ACC112 (cell line): Measurements from ENCODE around the gene LIF.
A peak's percentile ranks its signal among the peaks of the same experiment; 100 is the strongest.

Experiments used
- H2AFZ ChIP-seq: fragments of 200-600 bp; sonication (generic); one replicate; pipeline ENCODE4 v1.6.0; 2017; ENCODE audit warnings: antibody characterized with exemption, low read length; ENCODE audit not compliant: unreplicated experiment
- H3K27ac ChIP-seq: fragments of 200-600 bp; sonication (generic); 2 replicates; pipeline ENCODE4 v1.5.1; 2014; ENCODE audit warnings: low read depth, mild to moderate bottlenecking, antibody characterized with exemption, low read length, moderate library complexity
- H3K27me3 ChIP-seq: fragments of 200-600 bp; sonication (generic); 2 replicates; pipeline ENCODE4 v1.6.1; 2014; ENCODE audit warnings: mild to moderate bottlenecking, antibody characterized with exemption, low read length, moderate library complexity, mixed read lengths; ENCODE audit not compliant: insufficient read depth
- H3K36me3 ChIP-seq: fragments of 200-600 bp; sonication (generic); 2 replicates; pipeline ENCODE4 v1.6.1; 2016; ENCODE audit warnings: mild to moderate bottlenecking, antibody characterized with exemption, low read length, moderate library complexity, mixed read lengths; ENCODE audit not compliant: insufficient read depth
- H3K4me1 ChIP-seq: fragments of 200-600 bp; sonication (generic); one replicate; pipeline ENCODE4 v1.6.1; 2016; ENCODE audit warnings: low read length, mixed read lengths; ENCODE audit not compliant: insufficient read depth, unreplicated experiment, control insufficient read depth
- H3K4me3 ChIP-seq: fragments of 200-600 bp; sonication (generic); 2 replicates; pipeline ENCODE4 v1.5.1; 2014; ENCODE audit warnings: mild to moderate bottlenecking, low read depth, low read length
- H3K79me2 ChIP-seq: fragments of 200-600 bp; sonication (generic); one replicate; pipeline ENCODE4 v1.6.0; 2016; ENCODE audit warnings: low read length; ENCODE audit not compliant: control insufficient read depth, unreplicated experiment, insufficient read depth

Gene LIF

DNA sequence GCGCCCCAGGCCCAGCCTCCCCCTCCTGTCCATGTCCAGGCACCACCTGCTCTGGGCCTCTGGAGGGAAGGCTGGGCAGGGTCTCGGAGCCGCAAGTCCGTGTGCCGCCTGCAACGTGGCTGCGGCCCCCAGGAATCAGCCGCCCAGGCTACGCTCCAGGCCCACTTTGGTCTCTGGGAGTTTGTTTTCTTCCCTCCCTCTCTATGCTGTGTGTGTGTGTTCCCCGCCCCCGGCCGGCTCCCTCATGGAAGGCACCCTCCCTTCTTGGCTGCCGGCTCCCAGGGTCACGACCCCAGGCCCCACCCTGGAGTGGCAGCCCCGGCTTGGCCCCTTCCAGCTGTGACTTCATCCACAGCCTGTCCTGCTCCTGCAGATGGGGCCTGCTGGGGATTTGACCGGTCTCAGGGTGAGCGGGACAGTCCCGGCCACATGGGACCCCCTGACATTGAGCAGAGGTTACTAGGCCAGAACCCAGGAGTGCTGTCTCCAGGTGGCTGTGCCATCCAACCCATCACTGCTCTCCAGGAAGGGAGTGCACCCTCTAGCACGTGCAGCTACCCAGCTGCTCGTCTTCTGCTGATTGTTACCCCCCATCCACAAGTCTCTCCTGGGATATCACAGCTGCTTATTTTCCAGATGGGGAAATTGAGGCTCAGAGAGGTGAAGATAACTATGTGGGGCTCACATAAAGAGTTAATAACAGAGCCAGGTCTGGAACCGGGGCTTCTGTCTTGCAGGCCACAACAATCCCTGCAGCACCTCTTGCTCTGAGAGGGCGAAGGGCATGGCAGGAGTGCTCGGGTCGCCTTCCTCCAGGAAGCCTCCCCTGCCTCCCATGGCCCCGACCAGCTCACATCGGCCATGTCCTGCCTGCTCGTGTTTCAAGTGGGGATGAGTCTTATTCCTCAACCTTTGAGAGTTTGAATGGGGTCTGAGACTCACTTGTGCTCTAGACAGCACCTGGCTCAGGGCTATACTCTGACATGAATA lies 2.8 kb upstream of the LIF start:
- peak overlapping the region; percentile 87; the same call in 1 of the 2 replicates for H3K27ac ChIP-seq

GRCh38 chr22:30248484-30248883 lies 1.9 kb upstream of the LIF start:
- H3K4me3 ChIP-seq, result no peak overlapping the region
- no peaks in the 10 kb centered on the region for H3K27me3 ChIP-seq
- H3K4me1 ChIP-seq, result peaks cover 73% of the 10 kb centered on the region
- H3K79me2 ChIP-seq, result peaks cover 28% of the 10 kb centered on the region
- H3K36me3 ChIP-seq, result no peaks in the 10 kb centered on the region
- no peak overlapping the region for H2AFZ ChIP-seq
- H3K27ac ChIP-seq, result peak overlapping the region; percentile 87; the same call in 1 of the 2 replicates

More for the DNA sequence above, 2.8 kb upstream of the LIF start:
- Histone ChIP-seq H2AFZ (no peak overlapping the region), H3K4me3 (no peak overlapping the region), H3K36me3 (no peaks in the 10 kb centered on the region), H3K27me3 (no peaks in the 10 kb centered on the region), H3K79me2 (peaks cover 27% of the 10 kb centered on the region), H3K4me1 (peaks cover 70% of the 10 kb centered on the region)

GRCh38 chr22:30247974-30248373 lies 1.4 kb upstream of the LIF start:
- Histone ChIP-seq H3K4me1 (peaks cover 79% of the 10 kb centered on the region), H3K27ac (peak overlapping the region; percentile 89; the same call in 1 of the 2 replicates), H3K27me3 (no peaks in the 10 kb centered on the region), H2AFZ (no peak overlapping the region), H3K79me2 (peaks cover 28% of the 10 kb centered on the region), H3K4me3 (no peak overlapping the region), H3K36me3 (no peaks in the 10 kb centered on the region; the same call in 1 of the 2 replicates)

GRCh38 chr22:30247561-30247960 lies 1.0 kb upstream of the LIF start:
- H3K4me1 ChIP-seq, result peaks cover 80% of the 10 kb centered on the region
- no peak overlapping the region for H2AFZ ChIP-seq
- H3K27ac ChIP-seq, result peak overlapping the region; percentile 89
- peaks cover 28% of the 10 kb centered on the region for H3K79me2 ChIP-seq
- peak overlapping the region; percentile 91 for H3K4me3 ChIP-seq
- no peaks in the 10 kb centered on the region for H3K27me3 ChIP-seq
- H3K36me3 ChIP-seq, result no peaks in the 10 kb centered on the region; the same call in 1 of the 2 replicates

GRCh38 chr22:30246814-30247376 lies 336 bp upstream of the LIF start:
- H3K79me2 ChIP-seq, result peaks cover 28% of the 10 kb centered on the region
- peak overlapping the region; percentile 91 for H3K4me3 ChIP-seq
- no peaks in the 10 kb centered on the region; the same call in 1 of the 2 replicates for H3K36me3 ChIP-seq
- H2AFZ ChIP-seq, result peak overlapping the region; percentile 50
- H3K27me3 ChIP-seq, result no peaks in the 10 kb centered on the region
- H3K4me1 ChIP-seq, result peaks cover 76% of the 10 kb centered on the region
- peak overlapping the region; percentile 89 for H3K27ac ChIP-seq

DNA sequence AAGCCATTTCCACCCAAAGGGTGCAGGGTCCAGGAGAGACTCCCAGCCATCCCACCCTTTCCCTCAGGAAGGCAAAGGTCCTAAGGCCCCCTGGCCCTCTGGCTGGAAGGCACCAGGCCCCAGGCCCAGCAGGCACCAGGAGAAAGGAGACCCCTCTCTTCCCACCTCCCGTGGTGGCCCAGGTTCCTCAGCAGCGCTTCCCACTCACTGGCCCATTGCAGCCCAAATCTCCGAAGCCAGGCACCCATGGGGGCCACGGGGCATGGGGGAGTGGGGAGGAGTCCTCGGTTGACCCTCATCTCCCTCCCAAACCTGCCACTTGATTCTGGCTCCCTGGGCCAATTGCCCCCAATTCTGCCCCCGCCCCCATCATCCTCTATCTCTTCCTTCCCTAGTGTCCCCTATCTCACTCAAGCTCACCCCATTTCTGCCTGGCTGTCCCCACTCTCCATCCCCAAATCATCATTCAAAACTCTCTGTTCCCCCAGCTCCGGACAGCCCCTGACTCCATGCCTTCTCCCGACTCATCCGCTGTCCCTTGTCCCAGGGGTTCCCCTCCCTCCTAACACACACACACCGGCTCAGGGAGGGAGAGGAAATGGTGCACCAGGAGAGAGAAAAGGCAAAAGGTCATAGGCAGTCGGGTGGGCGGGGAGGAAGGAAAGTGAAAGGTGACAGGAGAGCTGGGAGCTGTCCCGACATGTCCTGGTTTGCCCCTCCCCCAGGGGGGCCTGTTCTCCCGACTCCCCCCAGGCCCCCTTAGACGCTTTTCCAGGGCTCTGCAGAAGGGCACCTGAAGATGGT lies 1.2 kb downstream of the LIF start:
- no peaks in the 10 kb centered on the region for H3K27me3 ChIP-seq
- peak overlapping the region; percentile 91 for H3K4me3 ChIP-seq
- H3K27ac ChIP-seq, result peak overlapping the region; percentile 89
- peaks cover 28% of the 10 kb centered on the region for H3K79me2 ChIP-seq
- peaks cover 72% of the 10 kb centered on the region for H3K4me1 ChIP-seq
- no peaks in the 10 kb centered on the region; the same call in 1 of the 2 replicates for H3K36me3 ChIP-seq
- H2AFZ ChIP-seq, result no peak overlapping the region

GRCh38 chr22:30244641-30245040 lies 1.9 kb downstream of the LIF start:
- Histone ChIP-seq H3K4me3 (peak overlapping the region; percentile 91), H3K4me1 (peaks cover 66% of the 10 kb centered on the region), H3K27me3 (no peaks in the 10 kb centered on the region), H3K27ac (peak overlapping the region; percentile 89), H3K36me3 (no peaks in the 10 kb centered on the region; the same call in 1 of the 2 replicates), H3K79me2 (peaks cover 28% of the 10 kb centered on the region), H2AFZ (no peak overlapping the region)

DNA sequence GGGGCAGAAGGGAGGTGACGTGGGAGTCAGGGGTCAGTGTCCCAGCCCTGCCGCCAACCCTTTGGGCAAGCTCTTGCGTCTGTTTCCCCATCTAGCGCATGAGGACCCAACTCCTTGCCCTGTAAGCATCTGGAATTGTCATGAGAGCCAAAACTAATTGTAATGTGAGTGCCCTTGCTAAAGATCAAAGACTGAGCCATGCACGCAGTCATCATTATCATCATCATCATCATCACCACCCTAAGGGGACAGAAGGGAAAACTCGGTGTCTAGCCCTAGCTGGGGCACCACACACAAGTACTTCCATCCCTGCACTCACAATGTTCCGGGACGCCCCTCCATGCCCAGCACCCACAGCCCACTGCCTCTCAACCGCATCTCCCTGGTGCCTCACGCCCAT lies 2.5 kb downstream of the LIF start:
- H3K4me1 ChIP-seq, result peaks cover 61% of the 10 kb centered on the region
- H3K27ac ChIP-seq, result peak overlapping the region; percentile 89; the same call in 1 of the 2 replicates

GRCh38 chr22:30243661-30244060 lies 2.9 kb downstream of the LIF start:
- peak overlapping the region; percentile 89; the same call in 1 of the 2 replicates for H3K27ac ChIP-seq
- H3K79me2 ChIP-seq, result peaks cover 28% of the 10 kb centered on the region
- H3K4me3 ChIP-seq, result no peak overlapping the region
- no peak overlapping the region for H2AFZ ChIP-seq
- H3K4me1 ChIP-seq, result peaks cover 60% of the 10 kb centered on the region
- H3K36me3 ChIP-seq, result no peaks in the 10 kb centered on the region; the same call in 1 of the 2 replicates
- H3K27me3 ChIP-seq, result no peaks in the 10 kb centered on the region

More for the DNA sequence above, 2.5 kb downstream of the LIF start:
- Histone ChIP-seq H3K4me3 (peak overlapping the region; percentile 91; the same call in 1 of the 2 replicates), H2AFZ (no peak overlapping the region), H3K79me2 (peaks cover 28% of the 10 kb centered on the region), H3K36me3 (no peaks in the 10 kb centered on the region; the same call in 1 of the 2 replicates), H3K27me3 (no peaks in the 10 kb centered on the region)
